Neural progenitor cell (in vitro differentiated cells): ENCODE measurements around the gene FAHD1. TPM values are rescaled to one million over a fixed set of nuclear protein-coding genes. Genes with fewer than 3 reads are reported as not detected.

Experiments used
- DNase-seq: peaks from one replicate; pipeline ENCODE4 v3.0.0-alpha.2; 2016; ENCODE audit warnings: low spot score
- H2AFZ ChIP-seq: fragments of 200-600 bp; sonication (generic); replicated peaks from 2 replicates; pipeline ENCODE4 v1.6.1; 2016; ENCODE audit warnings: antibody characterized with exemption
- H3F3A ChIP-seq: fragments of 200-600 bp; sonication (generic); 2 replicates; pipeline ENCODE4 v1.6.1; 2016; ENCODE audit warnings: antibody characterized with exemption, low read depth
- H3K27ac ChIP-seq: fragments of 200-600 bp; sonication (generic); 2 replicates; pipeline ENCODE4 v1.5.1; 2016; ENCODE audit warnings: mild to moderate bottlenecking
- H3K27me3 ChIP-seq: fragments of 200-600 bp; sonication (generic); 2 replicates; pipeline ENCODE4 v1.6.1; 2016; ENCODE audit warnings: mild to moderate bottlenecking, moderate library complexity
- H3K36me3 ChIP-seq: fragments of 200-600 bp; sonication (generic); 2 replicates; pipeline ENCODE4 v1.5.1; 2016
- H3K4me1 ChIP-seq: fragments of 200-600 bp; sonication (generic); 2 replicates; pipeline ENCODE4 v1.6.1; 2016; ENCODE audit warnings: mixed run types
- H3K4me2 ChIP-seq: fragments of 200-600 bp; sonication (generic); 2 replicates; pipeline ENCODE4 v1.6.1; 2016
- H3K4me3 ChIP-seq: fragments of 200-600 bp; sonication (generic); 2 replicates; pipeline ENCODE4 v1.5.1; 2016
- H3K79me2 ChIP-seq: fragments of 200-600 bp; sonication (generic); 2 replicates; pipeline ENCODE4 v1.6.1; 2016; ENCODE audit warnings: low read depth
- H3K9ac ChIP-seq: fragments of 200-600 bp; sonication (generic); 2 replicates; pipeline ENCODE4 v1.6.1; 2016
- H3K9me3 ChIP-seq: fragments of 200-600 bp; sonication (generic); 2 replicates; pipeline ENCODE4 v1.5.1; 2016; ENCODE audit warnings: low read depth
- H4K20me1 ChIP-seq: fragments of 200-600 bp; sonication (generic); 2 replicates; pipeline ENCODE4 v1.6.1; 2016; ENCODE audit warnings: low read depth
- H3K27ac Mint-ChIP-seq: 3 replicates; pipeline ENCODE4 v1.8.0; 2021; ENCODE audit warnings: mixed read lengths
- H3K27me3 Mint-ChIP-seq: 2 replicates; pipeline ENCODE4 v1.8.0; 2022; ENCODE audit warnings: low read depth, mild to moderate bottlenecking, inconsistent platforms, moderate library complexity, mixed read lengths; ENCODE audit not compliant: insufficient read depth
- H3K36me3 Mint-ChIP-seq: 3 replicates; pipeline ENCODE4 v1.8.0; 2021; ENCODE audit warnings: mixed read lengths
- H3K4me1 Mint-ChIP-seq: 3 replicates; pipeline ENCODE4 v1.8.0; 2021; ENCODE audit warnings: mixed read lengths
- H3K4me3 Mint-ChIP-seq: 3 replicates; pipeline ENCODE4 v1.8.0; 2021; ENCODE audit warnings: mild to moderate bottlenecking, moderate library complexity, mixed read lengths
- H3K9me3 Mint-ChIP-seq: 3 replicates; pipeline ENCODE4 v1.8.0; 2020; ENCODE audit warnings: mixed read lengths
- CTCF ChIP-seq: fragments of 200-600 bp; sonication (generic); IDR thresholded peaks from 2 replicates; pipeline ENCODE4 v1.5.1; 2017; ENCODE audit warnings: antibody characterized with exemption, mild to moderate bottlenecking
- EZH2 ChIP-seq: fragments of 200-600 bp; sonication (generic); IDR thresholded peaks from 2 replicates; pipeline ENCODE4 v1.6.1; 2017; ENCODE audit warnings: antibody characterized with exemption, mild to moderate bottlenecking, moderate library complexity
- EZH2phosphoT487 ChIP-seq: fragments of 200-600 bp; sonication (generic); IDR thresholded peaks from 2 replicates; pipeline ENCODE4 v1.6.1; 2017; ENCODE audit warnings: antibody characterized with exemption
- total RNA-seq: library from RNA; depleted of rRNA; stranded (reverse); fragments of >200 nt; gene quantifications from 2 replicates; pipeline ENCODE4 v1.2.3, GENCODE V29; 2015; ENCODE audit warnings: low replicate concordance

FAHD1 gene
- total RNA-seq, 1 donor from 2014 or later, result 21.6 TPM

- H3K4me1 ChIP-seq, result no peaks in the 10 kb centered on the region
- Mint-ChIP-seq H3K4me1 (no peaks in the 10 kb centered on the region), H3K36me3 (peaks cover 6% of the 10 kb centered on the region)
Observed at GRCh38 chr16:1792836-1793577, 34.0 kb upstream of the FAHD1 start.

DNA sequence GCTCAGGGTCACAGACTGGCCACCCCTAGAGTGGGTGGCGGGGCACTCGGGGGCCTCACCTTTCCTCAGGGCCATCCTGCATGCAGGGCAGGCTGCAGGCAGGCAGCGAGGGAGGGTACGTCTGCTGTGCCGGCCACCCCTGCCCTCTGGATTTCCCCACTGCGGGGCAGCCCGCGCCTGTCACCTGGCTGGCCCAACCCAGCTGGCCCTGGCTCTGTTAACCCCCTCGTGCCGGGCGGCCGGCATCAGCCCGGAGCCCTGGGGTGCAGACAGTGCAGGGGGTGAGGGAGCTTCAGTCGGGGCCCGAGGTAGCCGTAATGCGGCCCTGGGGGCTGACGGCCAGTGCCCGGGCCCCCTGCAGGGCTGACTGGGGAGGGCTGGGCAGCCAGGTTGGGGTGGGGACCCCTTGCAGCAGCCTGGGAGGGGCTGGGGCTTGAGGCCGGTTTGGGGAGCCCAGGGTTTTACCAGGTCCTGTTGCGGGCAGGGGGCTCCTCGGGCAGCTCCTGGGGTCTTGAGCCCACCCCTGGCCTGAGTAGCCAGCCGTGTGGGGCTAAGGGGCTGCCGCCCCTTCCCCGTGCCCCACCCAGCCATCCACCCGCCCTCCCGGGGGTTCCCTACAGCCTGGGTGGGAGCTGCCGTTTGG is 33.3 kb upstream of the FAHD1 start, which contains the start of gene IGFALS:
Gene IGFALS, minus strand, starts transcription at position 128 of the 643 bp plus-strand sequence. Its CDS starts 53 bp downstream, at position 75.
- H3K27me3 ChIP-seq, result no peaks in the 10 kb centered on the region
- Mint-ChIP-seq H3K9me3 (peaks cover 3% of the 10 kb centered on the region), H3K27me3 (no peaks in the 10 kb centered on the region), H3K36me3 (peaks cover 6% of the 10 kb centered on the region), H3K27ac (no peak within 1 kb of the TSS), H3K4me3 (no peak within 1 kb of the TSS), H3K4me1 (no peaks in the 10 kb centered on the region)
- H3K4me1 ChIP-seq, result no peaks in the 10 kb centered on the region
- H3K4me2 ChIP-seq, result no peak within 1 kb of the TSS
- H4K20me1 ChIP-seq, result no peaks in the 10 kb centered on the region
- H3K9ac ChIP-seq, result no peak within 1 kb of the TSS
- H3K4me3 ChIP-seq, result no peak within 1 kb of the TSS
- TF ChIP-seq EZH2 (no peak), EZH2phosphoT487 (no peak), CTCF (no peak)
- no peaks in the 10 kb centered on the region for H3K79me2 ChIP-seq
- no peak within 1 kb of the TSS for H2AFZ ChIP-seq
- DNase-seq, result no peak
- H3K9me3 ChIP-seq, result no peaks in the 10 kb centered on the region
- H3F3A ChIP-seq, result no peaks in the 10 kb centered on the region
- no peak within 1 kb of the TSS for H3K27ac ChIP-seq
- H3K36me3 ChIP-seq, result no peaks in the 10 kb centered on the region

More at GRCh38 chr16:1792836-1793577, 34.0 kb upstream of the FAHD1 start:
- no peak overlapping the region for H3K4me3 Mint-ChIP-seq
- Histone ChIP-seq H3K9ac (no peak overlapping the region), H4K20me1 (no peaks in the 10 kb centered on the region), H3K9me3 (no peaks in the 10 kb centered on the region), H3K4me2 (no peak overlapping the region), H2AFZ (no peak overlapping the region), H3K4me3 (no peak overlapping the region), H3K36me3 (no peaks in the 10 kb centered on the region), H3K79me2 (no peaks in the 10 kb centered on the region), H3F3A (no peaks in the 10 kb centered on the region), H3K27ac (no peak overlapping the region), H3K27me3 (no peaks in the 10 kb centered on the region)
- H3K27me3 Mint-ChIP-seq, result no peaks in the 10 kb centered on the region
- H3K27ac Mint-ChIP-seq, result no peak overlapping the region
- DNase-seq, result no peak
- TF ChIP-seq CTCF, result no peak
- no peak for TF ChIP-seq EZH2phosphoT487
- TF ChIP-seq EZH2, result no peak
- H3K9me3 Mint-ChIP-seq, result peaks cover 3% of the 10 kb centered on the region

DNA sequence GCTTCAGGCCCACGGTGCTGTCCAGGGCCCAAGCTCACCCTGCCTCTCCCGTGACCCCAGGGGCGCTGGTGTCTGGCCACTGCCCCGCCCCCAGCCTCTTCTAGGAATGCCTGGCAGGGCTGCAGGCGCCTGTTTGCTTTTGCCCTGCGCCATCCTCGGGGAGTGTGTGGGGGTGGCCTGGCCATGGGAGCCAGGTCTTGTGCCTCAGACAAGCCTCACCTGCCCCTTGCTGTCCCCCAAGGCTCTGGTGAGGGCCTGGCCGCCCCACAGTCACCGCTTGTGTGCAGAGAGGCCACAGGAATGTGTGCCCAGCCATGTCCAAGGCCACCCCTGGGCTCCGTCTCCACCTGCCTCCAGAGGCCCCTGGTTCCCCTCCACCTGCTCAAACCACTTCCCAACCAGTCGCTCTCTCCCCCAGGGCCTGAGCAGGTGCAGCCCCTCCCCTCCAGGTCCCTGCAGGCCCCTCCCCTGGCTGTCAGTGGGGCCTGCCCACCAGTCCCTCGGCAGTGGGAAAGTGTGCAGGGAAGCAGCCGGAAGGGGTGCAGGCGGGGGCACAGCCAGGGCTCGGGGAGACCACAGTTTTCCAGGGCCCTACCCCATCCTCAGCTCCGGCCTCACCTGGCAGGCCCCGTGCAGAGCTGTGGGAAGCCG is 32.7 kb upstream of the FAHD1 start:
- no peaks in the 10 kb centered on the region for H3K27me3 ChIP-seq
- peaks cover 7% of the 10 kb centered on the region for H3K9me3 Mint-ChIP-seq
- H3K27ac ChIP-seq, result no peak overlapping the region
- H3K27ac Mint-ChIP-seq, result no peak overlapping the region
- no peak overlapping the region for H3K4me3 ChIP-seq
- no peaks in the 10 kb centered on the region for H3K79me2 ChIP-seq
- no peaks in the 10 kb centered on the region for H3K9me3 ChIP-seq
- H3K4me2 ChIP-seq, result no peak overlapping the region
- H3K36me3 ChIP-seq, result no peaks in the 10 kb centered on the region
- peaks cover 5% of the 10 kb centered on the region for H3K36me3 Mint-ChIP-seq
- no peak overlapping the region for H3K9ac ChIP-seq
- TF ChIP-seq EZH2, result no peak
- TF ChIP-seq EZH2phosphoT487, result no peak
- no peak for TF ChIP-seq CTCF
- DNase-seq, result no peak
- no peak overlapping the region for H3K4me3 Mint-ChIP-seq
- no peaks in the 10 kb centered on the region for H3F3A ChIP-seq
- H3K4me1 Mint-ChIP-seq, result no peaks in the 10 kb centered on the region
- no peak overlapping the region for H2AFZ ChIP-seq
- H3K4me1 ChIP-seq, result no peaks in the 10 kb centered on the region
- no peaks in the 10 kb centered on the region for H3K27me3 Mint-ChIP-seq
- no peaks in the 10 kb centered on the region for H4K20me1 ChIP-seq
